Measurements from ENCODE around the gene RASGRF1.
A peak's percentile ranks its signal among the peaks of the same experiment; 100 is the strongest.
"Not testable (repeated sequence)": the region's sequence is repeated elsewhere in the genome, so short reads cannot be mapped to it uniquely, and the experiment has no call there.

The RASGRF1 gene

GRCh38 chr15:79006071-79006470, 84.5 kb downstream of the RASGRF1 start:
- no peak for DNase-seq (ENCODE audit: low spot score)

- DNase-seq (ENCODE audit: low spot score): peak; percentile 46
Measured at GRCh38 chr15:79004336-79004735, 86.2 kb downstream of the RASGRF1 start.

GRCh38 chr15:79003896-79004295, 86.7 kb downstream of the RASGRF1 start:
- no peak for DNase-seq (ENCODE audit: low spot score)

GRCh38 chr15:79003301-79003700, 87.3 kb downstream of the RASGRF1 start:
- no peak for DNase-seq (ENCODE audit: low spot score)

- DNase-seq (ENCODE audit: low spot score): no peak
Measured at GRCh38 chr15:79002581-79002980, 88.0 kb downstream of the RASGRF1 start.

- no peak for DNase-seq (ENCODE audit: low spot score)
Measured at GRCh38 chr15:78999636-79000035, 90.9 kb downstream of the RASGRF1 start.

GRCh38 chr15:78998526-78998925, 92.1 kb downstream of the RASGRF1 start:
- no peak for DNase-seq (ENCODE audit: low spot score)

- no peak for DNase-seq (ENCODE audit: low spot score)
Measured at GRCh38 chr15:78997981-78998499, 92.5 kb downstream of the RASGRF1 start.

GRCh38 chr15:78996894-78997275, 93.7 kb downstream of the RASGRF1 start:
- DNase-seq (ENCODE audit: low spot score): no peak

GRCh38 chr15:78995921-78996893, 94.4 kb downstream of the RASGRF1 start:
- DNase-seq (ENCODE audit: low spot score): no peak

GRCh38 chr15:78995161-78995560, 95.4 kb downstream of the RASGRF1 start:
- DNase-seq (ENCODE audit: low spot score): not testable (repeated sequence)

GRCh38 chr15:78993931-78994530, 96.5 kb downstream of the RASGRF1 start:
- peak; percentile 37 for DNase-seq (ENCODE audit: low spot score)

GRCh38 chr15:78993257-78993930, 97.2 kb downstream of the RASGRF1 start:
- no peak for DNase-seq (ENCODE audit: low spot score)

- no peak for DNase-seq (ENCODE audit: low spot score)
Measured at GRCh38 chr15:78992416-78993256, 97.9 kb downstream of the RASGRF1 start.

GRCh38 chr15:78991879-78992278, 98.7 kb downstream of the RASGRF1 start:
- no peak for DNase-seq (ENCODE audit: low spot score)

GRCh38 chr15:78991476-78991875, 99.1 kb downstream of the RASGRF1 start:
- no peak for DNase-seq (ENCODE audit: low spot score)

- no peak for DNase-seq (ENCODE audit: low spot score)
Measured at GRCh38 chr15:78990278-78990677, 100.3 kb downstream of the RASGRF1 start.

- DNase-seq (ENCODE audit: low spot score): no peak
Measured at GRCh38 chr15:78989701-78990240, 100.8 kb downstream of the RASGRF1 start.

- DNase-seq (ENCODE audit: low spot score): no peak
Measured at GRCh38 chr15:78988361-78988911, 102.1 kb downstream of the RASGRF1 start.

- no peak for DNase-seq (ENCODE audit: low spot score)
Measured at GRCh38 chr15:78987556-78988360, 102.8 kb downstream of the RASGRF1 start.
